BLaER1 treated with 17β-estradiol and CSF1 and Interleukin-3, amounts not matched to agents 10 nM and 100 nM (cell line): ENCODE measurements around the gene TMPRSS3.

Source experiments
- H3K27ac ChIP-seq, 11 experiments: shearing (Covaris generic); formaldehyde crosslinking; 2 replicates each; pipeline ENCODE4 v1.8.1; 2022
- H3K27me3 ChIP-seq, 11 experiments: shearing (Covaris generic); formaldehyde crosslinking; 2 replicates each; pipeline ENCODE4 v1.8.1; 2022
- H3K36me3 ChIP-seq, 11 experiments: shearing (Covaris generic); formaldehyde crosslinking; 2 replicates each; pipeline ENCODE4 v1.8.1; 2022
- H3K4me1 ChIP-seq, 10 experiments: shearing (Covaris generic); formaldehyde crosslinking; 2 replicates each; pipeline ENCODE4 v1.8.1; 2022
- H3K4me2 ChIP-seq, 11 experiments: shearing (Covaris generic); formaldehyde crosslinking; 2 replicates each; pipeline ENCODE4 v1.8.1; 2022
- H3K4me3 ChIP-seq, 10 experiments: shearing (Covaris generic); formaldehyde crosslinking; 2 replicates each; pipeline ENCODE4 v1.8.1; 2022
- H3K9ac ChIP-seq, 11 experiments: shearing (Covaris generic); formaldehyde crosslinking; 2 replicates each; pipeline ENCODE4 v1.8.1; 2022
- H3K9me3 ChIP-seq, 11 experiments: shearing (Covaris generic); formaldehyde crosslinking; replicated peaks in 1 of 11; 2 replicates each; pipeline ENCODE4 v1.8.1; 2022
- H4K20me1 ChIP-seq, 11 experiments: shearing (Covaris generic); formaldehyde crosslinking; 2 replicates each; pipeline ENCODE4 v1.8.1; 2022
- Cebpa-rat ChIP-seq, 11 experiments: shearing (Covaris generic); IDR thresholded peaks; 2 replicates each; pipeline ENCODE4 v1.8.1; 2022

TMPRSS3 gene

GRCh38 chr21:42386034-42386591 is 9.7 kb downstream of the TMPRSS3 start:
- peak overlapping the region; percentile 51 to 81 (median 72) for H3K4me2 ChIP-seq
- H3K9ac ChIP-seq: no peak overlapping the region
- TF ChIP-seq Cebpa-rat (IDR thresholded peaks at IDR 0.05): no peak; a peak in 1 of 22 replicates

GRCh38 chr21:42385619-42386018 is 10.2 kb downstream of the TMPRSS3 start:
- Histone ChIP-seq H3K27me3 (no peaks in the 10 kb centered on the region), H3K27ac (peak overlapping the region in 9 of 11 experiments; percentile 5 to 45 (median 23); a peak in 11 of 22 replicates), H3K4me2 (peak overlapping the region; percentile 51 to 81 (median 72)), H3K9me3 (peaks cover 14 to 27% (median 26%) of the 10 kb centered on the region in 11 experiments), H4K20me1 (no peaks in the 10 kb centered on the region), H3K4me1 (peaks cover 73 to 83% (median 80%) of the 10 kb centered on the region in 10 experiments), H3K4me3 (no peak overlapping the region), H3K36me3 (peaks cover 0 to 13% (median 0%) of the 10 kb centered on the region in 11 experiments; a peak in 4 of 22 replicates), H3K9ac (no peak overlapping the region)
- no peak for TF ChIP-seq Cebpa-rat (IDR thresholded peaks at IDR 0.05)

More at GRCh38 chr21:42386034-42386591, 9.7 kb downstream of the TMPRSS3 start:
- H4K20me1 ChIP-seq: no peaks in the 10 kb centered on the region
- H3K4me1 ChIP-seq: peaks cover 73 to 87% (median 81%) of the 10 kb centered on the region in 10 experiments
- H3K4me3 ChIP-seq: no peak overlapping the region
- peaks cover 0 to 13% (median 0%) of the 10 kb centered on the region in 11 experiments; a peak in 4 of 22 replicates for H3K36me3 ChIP-seq
- H3K27me3 ChIP-seq: no peaks in the 10 kb centered on the region
- H3K9me3 ChIP-seq: peaks cover 13 to 24% (median 23%) of the 10 kb centered on the region in 11 experiments
- H3K27ac ChIP-seq: peak overlapping the region in 5 of 11 experiments; percentile 23 to 45 (median 38); a peak in 5 of 22 replicates

- peaks cover 74 to 83% (median 81%) of the 10 kb centered on the region in 10 experiments for H3K4me1 ChIP-seq
- peak overlapping the region; percentile 51 to 82 (median 74) for H3K4me2 ChIP-seq
These were observed 10.9 kb downstream of the TMPRSS3 start for GRCh38 chr21:42384989-42385388.

GRCh38 chr21:42384156-42384945 is 11.5 kb downstream of the TMPRSS3 start:
- Histone ChIP-seq H3K27me3 (no peaks in the 10 kb centered on the region), H3K9me3 (peaks cover 14 to 28% (median 26%) of the 10 kb centered on the region in 11 experiments), H3K27ac (peak overlapping the region in 6 of 11 experiments; percentile 11 to 59 (median 28); a peak in 7 of 22 replicates), H3K4me3 (no peak overlapping the region), H4K20me1 (no peaks in the 10 kb centered on the region), H3K4me2 (peak overlapping the region; percentile 38 to 82 (median 74)), H3K36me3 (peaks cover 0 to 13% (median 0%) of the 10 kb centered on the region in 11 experiments; a peak in 4 of 22 replicates), H3K4me1 (peaks cover 74 to 83% (median 81%) of the 10 kb centered on the region in 10 experiments), H3K9ac (no peak overlapping the region)
- no peak for TF ChIP-seq Cebpa-rat (IDR thresholded peaks at IDR 0.05)

More at GRCh38 chr21:42384989-42385388, 10.9 kb downstream of the TMPRSS3 start:
- Histone ChIP-seq H3K36me3 (peaks cover 0 to 13% (median 0%) of the 10 kb centered on the region in 11 experiments; a peak in 4 of 22 replicates), H3K27me3 (no peaks in the 10 kb centered on the region), H3K27ac (peak overlapping the region in 9 of 11 experiments; percentile 5 to 45 (median 23); a peak in 11 of 22 replicates), H4K20me1 (no peaks in the 10 kb centered on the region), H3K9me3 (peaks cover 14 to 28% (median 26%) of the 10 kb centered on the region in 11 experiments), H3K9ac (no peak overlapping the region), H3K4me3 (no peak overlapping the region)
- TF ChIP-seq Cebpa-rat (IDR thresholded peaks at IDR 0.05): no peak

- Histone ChIP-seq H3K4me3 (no peak overlapping the region), H3K4me1 (peaks cover 69 to 83% (median 77%) of the 10 kb centered on the region in 10 experiments), H3K4me2 (peak overlapping the region; percentile 8 to 82 (median 74); a peak in 21 of 22 replicates), H4K20me1 (no peaks in the 10 kb centered on the region), H3K27ac (no peak overlapping the region), H3K9ac (no peak overlapping the region), H3K9me3 (peaks cover 14 to 28% (median 26%) of the 10 kb centered on the region in 11 experiments), H3K27me3 (no peaks in the 10 kb centered on the region), H3K36me3 (peaks cover 0 to 10% (median 0%) of the 10 kb centered on the region in 11 experiments; a peak in 4 of 22 replicates)
- no peak for TF ChIP-seq Cebpa-rat (IDR thresholded peaks at IDR 0.05)
These were observed 12.5 kb downstream of the TMPRSS3 start for GRCh38 chr21:42383331-42383730.

- Histone ChIP-seq H3K27me3 (no peaks in the 10 kb centered on the region), H3K4me1 (peaks cover 65 to 82% (median 73%) of the 10 kb centered on the region in 10 experiments), H3K9me3 (peaks cover 14 to 28% (median 26%) of the 10 kb centered on the region in 11 experiments), H3K27ac (no peak overlapping the region), H3K4me3 (no peak overlapping the region), H3K4me2 (peak overlapping the region; percentile 8 to 82 (median 67); a peak in 15 of 22 replicates), H3K36me3 (peaks cover 0 to 10% (median 0%) of the 10 kb centered on the region in 11 experiments; a peak in 4 of 22 replicates), H3K9ac (no peak overlapping the region), H4K20me1 (no peaks in the 10 kb centered on the region)
- TF ChIP-seq Cebpa-rat (IDR thresholded peaks at IDR 0.05): no peak
These were observed 12.9 kb downstream of the TMPRSS3 start for GRCh38 chr21:42382915-42383314.

- Histone ChIP-seq H3K9ac (no peak overlapping the region), H3K27me3 (no peaks in the 10 kb centered on the region), H3K36me3 (peaks cover 0 to 10% (median 0%) of the 10 kb centered on the region in 11 experiments; a peak in 4 of 22 replicates), H4K20me1 (no peaks in the 10 kb centered on the region), H3K9me3 (peaks cover 14 to 28% (median 26%) of the 10 kb centered on the region in 11 experiments), H3K27ac (no peak overlapping the region), H3K4me3 (no peak overlapping the region), H3K4me2 (no peak overlapping the region), H3K4me1 (peaks cover 51 to 69% (median 60%) of the 10 kb centered on the region in 10 experiments)
- TF ChIP-seq Cebpa-rat (IDR thresholded peaks at IDR 0.05): no peak
These were observed 14.4 kb downstream of the TMPRSS3 start for GRCh38 chr21:42381347-42381984.

GRCh38 chr21:42379426-42380215 is 16.2 kb downstream of the TMPRSS3 start:
- peaks cover 14 to 28% (median 26%) of the 10 kb centered on the region in 11 experiments for H3K9me3 ChIP-seq
- H3K27ac ChIP-seq: no peak overlapping the region
- no peaks in the 10 kb centered on the region for H4K20me1 ChIP-seq
- TF ChIP-seq Cebpa-rat (IDR thresholded peaks at IDR 0.05): no peak
- H3K4me1 ChIP-seq: peaks cover 35 to 54% (median 43%) of the 10 kb centered on the region in 10 experiments
- H3K27me3 ChIP-seq: no peaks in the 10 kb centered on the region
- peaks cover 0 to 10% (median 0%) of the 10 kb centered on the region in 11 experiments; a peak in 4 of 22 replicates for H3K36me3 ChIP-seq
- H3K4me3 ChIP-seq: no peak overlapping the region
- H3K4me2 ChIP-seq: peak overlapping the region; percentile 41 to 84 (median 63)
- H3K9ac ChIP-seq: no peak overlapping the region
